ENCODE data around the gene ANTKMT. TPM values are rescaled to one million over a fixed set of nuclear protein-coding genes. Genes with fewer than 3 reads are reported as not detected.

ANTKMT gene
- total RNA-seq: 10 to 100 TPM; 42.1 to 83.1 TPM

- Histone ChIP-seq H3K4me3 (peak within 1 kb of the TSS; percentile 72), H3K36me3 (no peaks in the 10 kb centered on the region), H3K27me3 (no peaks in the 10 kb centered on the region), H3K9me3 (no peaks in the 10 kb centered on the region), H3K27ac (peak within 1 kb of the TSS; percentile 84), H3K9ac (ENCODE audit: low read depth in 2 of 2, low read length in 2 of 2) (peak within 1 kb of the TSS; percentile 85 to 99), H3K4me1 (peaks cover 22% of the 10 kb centered on the region)
- DNase-seq: peak; percentile 87
- intact Hi-C loops (cut with DNase I): no loop called here
- no peak for TF ChIP-seq CTCF (IDR thresholded peaks at IDR 0.05)
These were observed at the start of gene ANTKMT for GRCh38 chr16:720990-721764. Gene ANTKMT (plus strand): TSS chr16:721146. CDS start chr16:721275, 129 bp downstream.

DNA sequence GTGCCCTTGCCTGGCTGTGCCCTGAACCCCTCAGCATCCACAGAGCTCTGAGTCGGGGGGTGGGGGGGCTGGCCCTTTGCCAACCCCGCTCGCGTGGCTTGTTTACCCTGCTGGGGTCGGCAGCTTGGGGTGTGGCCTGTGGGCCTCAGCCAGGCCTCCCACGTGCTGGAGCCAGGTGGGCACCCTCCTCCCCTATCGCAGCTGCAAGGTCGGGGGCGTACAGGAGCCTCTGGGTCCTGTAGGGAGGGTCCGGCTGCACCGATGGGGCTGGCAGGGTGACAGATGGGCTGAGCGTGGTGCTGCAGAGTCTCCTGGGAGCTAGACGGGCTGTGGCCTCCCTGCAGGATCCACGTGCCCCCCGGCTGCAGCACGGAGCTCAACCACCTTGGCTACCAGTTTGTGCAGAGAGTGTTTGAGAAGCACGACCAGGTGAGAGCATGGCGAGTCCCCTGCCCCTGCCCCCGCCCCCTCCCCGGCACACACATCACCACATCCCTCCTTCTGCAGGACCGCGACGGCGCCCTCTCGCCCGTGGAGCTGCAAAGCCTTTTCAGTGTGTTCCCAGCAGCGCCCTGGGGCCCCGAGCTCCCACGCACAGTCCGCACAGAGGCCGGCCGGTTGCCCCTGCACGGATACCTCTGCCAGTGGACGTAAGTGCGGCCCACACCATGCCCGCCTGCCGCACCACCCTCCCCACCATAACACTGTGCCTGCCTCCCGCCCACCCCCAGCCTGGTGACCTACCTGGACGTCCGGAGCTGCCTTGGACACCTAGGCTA, 49.4 kb upstream of the ANTKMT start:
- Histone ChIP-seq H3K9me3 (no peaks in the 10 kb centered on the region), H3K36me3 (peaks cover 23% of the 10 kb centered on the region), H3K9ac (ENCODE audit: low read depth in 2 of 2, low read length in 2 of 2) (no peak overlapping the region), H3K27ac (no peak overlapping the region), H3K27me3 (no peaks in the 10 kb centered on the region), H3K4me1 (peaks cover 19% of the 10 kb centered on the region), H3K4me3 (no peak overlapping the region)
- intact Hi-C loops (cut with DNase I): no loop called here
- DNase-seq: no peak
- TF ChIP-seq CTCF (IDR thresholded peaks at IDR 0.05): no peak

DNA sequence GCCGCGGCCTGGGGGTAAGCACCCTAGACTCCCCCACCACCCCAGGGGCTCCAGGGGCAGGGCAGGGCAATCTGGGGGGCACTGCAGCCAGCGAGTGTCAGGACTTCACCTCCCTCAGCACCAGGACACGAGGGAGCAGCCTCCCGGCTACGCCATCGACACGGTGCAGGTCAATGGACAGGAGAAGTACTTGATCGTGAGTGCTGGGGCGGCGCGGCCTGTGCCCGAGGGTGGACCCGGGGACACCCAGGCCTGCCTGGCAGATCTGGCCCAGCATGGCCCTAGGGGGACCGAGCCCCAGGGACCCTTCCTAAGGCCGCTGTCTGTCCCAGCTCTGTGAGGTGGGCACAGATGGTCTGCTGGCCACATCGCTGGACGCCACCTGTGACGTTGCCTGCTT, 48.6 kb upstream of the ANTKMT start:
- Histone ChIP-seq H3K27me3 (no peaks in the 10 kb centered on the region), H3K36me3 (peaks cover 23% of the 10 kb centered on the region), H3K27ac (no peak overlapping the region), H3K4me3 (no peak overlapping the region), H3K9ac (ENCODE audit: low read depth in 2 of 2, low read length in 2 of 2) (no peak overlapping the region), H3K9me3 (no peaks in the 10 kb centered on the region), H3K4me1 (peaks cover 19% of the 10 kb centered on the region)
- no peak for TF ChIP-seq CTCF (IDR thresholded peaks at IDR 0.05)
- intact Hi-C loops (cut with DNase I): no loop called here
- DNase-seq: no peak

DNA sequence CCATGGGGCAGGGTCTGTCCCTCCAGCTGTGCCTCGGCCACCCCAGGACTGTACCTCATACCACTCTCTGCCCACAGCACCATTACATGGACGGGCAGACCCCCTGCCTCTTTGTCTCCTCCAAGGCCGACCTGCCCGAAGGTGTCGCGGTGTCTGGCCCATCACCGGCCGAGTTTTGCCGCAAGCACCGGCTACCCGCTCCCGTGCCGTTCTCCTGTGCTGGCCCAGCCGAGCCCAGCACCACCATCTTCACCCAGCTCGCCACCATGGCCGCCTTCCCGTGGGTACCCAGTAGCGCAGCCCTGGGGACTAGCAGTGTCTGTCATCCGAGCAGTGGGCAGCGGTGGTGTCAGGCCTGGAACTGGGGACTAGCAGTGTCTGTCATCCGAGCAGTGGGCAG, 48.1 kb upstream of the ANTKMT start:
- no peak for DNase-seq
- no peaks in the 10 kb centered on the region for H3K9me3 ChIP-seq
- H3K4me1 ChIP-seq: peaks cover 19% of the 10 kb centered on the region
- H3K4me3 ChIP-seq: no peak overlapping the region
- H3K9ac ChIP-seq (ENCODE audit: low read depth in 2 of 2, low read length in 2 of 2): no peak overlapping the region
- H3K36me3 ChIP-seq: peaks cover 23% of the 10 kb centered on the region
- H3K27ac ChIP-seq: no peak overlapping the region
- no peaks in the 10 kb centered on the region for H3K27me3 ChIP-seq
- TF ChIP-seq CTCF (IDR thresholded peaks at IDR 0.05): no peak
- intact Hi-C loops (cut with DNase I): no loop called here

DNA sequence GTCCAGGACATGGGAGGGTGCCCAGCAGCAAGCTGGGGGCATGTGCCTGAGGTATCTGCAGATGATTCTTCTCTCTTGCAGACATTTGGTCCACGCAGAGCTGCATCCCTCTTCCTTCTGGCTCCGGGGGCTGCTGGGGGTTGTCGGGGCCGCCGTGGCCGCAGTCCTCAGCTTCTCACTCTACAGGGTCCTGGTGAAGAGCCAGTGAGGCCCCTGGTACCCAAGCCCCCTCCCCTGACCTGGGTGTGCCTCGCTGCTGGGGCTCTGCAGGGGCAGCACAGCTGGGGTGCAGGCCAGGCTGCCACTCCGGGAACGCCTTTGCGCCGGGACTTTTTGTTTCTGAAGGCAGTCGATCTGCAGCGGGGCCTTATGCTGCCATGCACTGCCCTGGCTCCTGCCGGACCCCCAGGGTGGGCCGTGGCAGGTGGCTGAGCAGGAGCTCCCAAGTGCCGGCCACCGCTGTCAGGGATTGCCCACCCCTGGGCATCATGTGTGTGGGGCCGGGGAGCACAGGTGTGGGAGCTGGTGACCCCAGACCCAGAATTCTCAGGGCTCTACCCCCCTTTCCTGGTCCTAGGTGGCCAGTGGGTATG, 47.5 kb upstream of the ANTKMT start:
- TF ChIP-seq CTCF (IDR thresholded peaks at IDR 0.05): no peak
- intact Hi-C loops (cut with DNase I): no loop called here
- Histone ChIP-seq H3K9ac (ENCODE audit: low read depth in 2 of 2, low read length in 2 of 2) (no peak overlapping the region), H3K4me1 (peaks cover 19% of the 10 kb centered on the region), H3K27ac (no peak overlapping the region), H3K4me3 (no peak overlapping the region), H3K27me3 (no peaks in the 10 kb centered on the region), H3K36me3 (peaks cover 23% of the 10 kb centered on the region), H3K9me3 (no peaks in the 10 kb centered on the region)
- no peak for DNase-seq

Data from colonic mucosa (tissue), 4 donors.